ENCODE data around the gene BICC1. TPM values are rescaled to one million over a fixed set of nuclear protein-coding genes. Genes with fewer than 3 reads are reported as not detected.

BICC1 gene
- polyA plus RNA-seq, 1 donor (not counting 4 experiments of a cell fraction or from before 2014, with no cell fraction given): 4.2 TPM

DNA sequence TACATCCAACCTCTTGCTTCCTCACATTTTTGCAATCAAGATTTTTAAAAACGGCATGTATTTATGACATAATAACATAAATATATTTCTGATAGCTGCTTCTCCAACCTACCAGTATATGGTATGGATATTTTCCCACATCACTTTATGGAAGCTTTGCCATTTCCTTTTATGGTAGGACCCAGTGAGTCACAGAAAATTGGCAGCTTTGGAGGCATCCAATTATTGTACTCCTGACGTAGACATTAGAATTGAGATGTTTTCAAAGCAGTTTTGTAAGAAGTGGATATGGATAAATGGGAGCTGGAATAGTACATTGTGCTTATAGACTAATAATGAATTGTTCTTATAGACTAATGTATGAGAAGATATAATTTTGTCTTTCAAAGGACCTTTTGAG is 23.8 kb upstream of the BICC1 start:
- DNase-seq (ENCODE audit: low read depth, low spot score): no peak
- Histone ChIP-seq H3K9ac (ENCODE audit: control insufficient read depth, extremely low read depth, insufficient read depth, low read length) (no peak overlapping the region), H3K4me1 (ENCODE audit: control insufficient read depth, extremely low read depth, insufficient read depth, low read length) (no peaks in the 10 kb centered on the region), H3K4me2 (ENCODE audit: control insufficient read depth, extremely low read depth, insufficient read depth, low read depth, low read length) (no peak overlapping the region), H3K27me3 (ENCODE audit: control insufficient read depth, extremely low read depth, insufficient read depth, low read length) (no peaks in the 10 kb centered on the region), H3K36me3 (ENCODE audit: control insufficient read depth in 2 of 2, extremely low read depth in 1 of 2, insufficient read depth in 2 of 2, low read length in 2 of 2) (no peaks in the 10 kb centered on the region), H3K4me3 (ENCODE audit: control insufficient read depth in 2 of 3, extremely low read depth in 1 of 3, insufficient read depth in 2 of 3, low read depth in 1 of 3, low read length in 3 of 3) (no peak overlapping the region), H3K9me1 (ENCODE audit: control insufficient read depth, extremely low read depth, insufficient read depth, low read length) (no peaks in the 10 kb centered on the region), H2AFZ (ENCODE audit: control insufficient read depth, low read length) (no peak overlapping the region), H3K9me3 (ENCODE audit: control insufficient read depth, low read depth, low read length) (no peaks in the 10 kb centered on the region), H3K27ac (ENCODE audit: control insufficient read depth, insufficient read depth, low read length) (no peak overlapping the region), H4K20me1 (ENCODE audit: control insufficient read depth, extremely low read depth, insufficient read depth, low read length) (no peaks in the 10 kb centered on the region), H3K79me2 (ENCODE audit: control insufficient read depth, insufficient read depth, low read length) (no peaks in the 10 kb centered on the region)
- TF ChIP-seq EZH2 (IDR thresholded peaks at IDR 0.05; ENCODE audit: low read length): no peak
- TF ChIP-seq, protein P1, sequence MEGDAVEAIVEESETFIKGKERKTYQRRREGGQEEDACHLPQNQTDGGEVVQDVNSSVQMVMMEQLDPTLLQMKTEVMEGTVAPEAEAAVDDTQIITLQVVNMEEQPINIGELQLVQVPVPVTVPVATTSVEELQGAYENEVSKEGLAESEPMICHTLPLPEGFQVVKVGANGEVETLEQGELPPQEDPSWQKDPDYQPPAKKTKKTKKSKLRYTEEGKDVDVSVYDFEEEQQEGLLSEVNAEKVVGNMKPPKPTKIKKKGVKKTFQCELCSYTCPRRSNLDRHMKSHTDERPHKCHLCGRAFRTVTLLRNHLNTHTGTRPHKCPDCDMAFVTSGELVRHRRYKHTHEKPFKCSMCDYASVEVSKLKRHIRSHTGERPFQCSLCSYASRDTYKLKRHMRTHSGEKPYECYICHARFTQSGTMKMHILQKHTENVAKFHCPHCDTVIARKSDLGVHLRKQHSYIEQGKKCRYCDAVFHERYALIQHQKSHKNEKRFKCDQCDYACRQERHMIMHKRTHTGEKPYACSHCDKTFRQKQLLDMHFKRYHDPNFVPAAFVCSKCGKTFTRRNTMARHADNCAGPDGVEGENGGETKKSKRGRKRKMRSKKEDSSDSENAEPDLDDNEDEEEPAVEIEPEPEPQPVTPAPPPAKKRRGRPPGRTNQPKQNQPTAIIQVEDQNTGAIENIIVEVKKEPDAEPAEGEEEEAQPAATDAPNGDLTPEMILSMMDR (optimal IDR thresholded peaks at IDR 0.05 in 1 of 3, IDR thresholded peaks at IDR 0.05 in 1 of 3, conservative IDR thresholded peaks at IDR 0.05 in 1 of 3; ENCODE audit: extremely low read depth in 1 of 3, insufficient read depth in 2 of 3, low read length in 3 of 3): no peak
- FAIRE-seq: no peak
- dilution Hi-C loops (cut with MboI; ENCODE audit: extremely low pct_ligation_motif_present, low sequenced_read_pairs): no loop called here

DNA sequence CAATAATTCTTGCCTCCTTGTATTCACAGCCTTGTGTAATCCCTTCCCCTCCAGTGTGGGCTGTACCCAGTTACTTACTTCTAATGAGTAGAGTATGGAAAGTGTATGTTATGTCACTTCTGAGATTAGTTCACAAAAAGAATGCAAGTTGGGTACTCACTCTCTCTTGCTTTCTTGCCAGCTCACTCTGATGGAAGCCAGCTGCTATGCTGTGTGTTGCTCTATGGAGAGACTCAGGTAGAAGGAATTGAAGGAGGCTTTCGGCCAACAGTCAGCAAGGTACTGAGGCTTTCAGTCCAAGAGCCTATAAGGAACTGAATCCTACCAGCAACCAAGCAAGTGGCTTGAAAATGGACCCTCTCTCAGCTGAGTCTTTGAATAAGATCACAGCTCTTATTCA is 9.7 kb upstream of the BICC1 start:
- FAIRE-seq: no peak
- DNase-seq (ENCODE audit: low read depth, low spot score): no peak
- dilution Hi-C loops (cut with MboI; ENCODE audit: extremely low pct_ligation_motif_present, low sequenced_read_pairs): no loop called here

More for the DNA sequence above, 9.7 kb upstream of the BICC1 start:
- Histone ChIP-seq H3K9me3 (ENCODE audit: control insufficient read depth, low read depth, low read length) (no peaks in the 10 kb centered on the region), H3K27me3 (ENCODE audit: control insufficient read depth, extremely low read depth, insufficient read depth, low read length) (no peaks in the 10 kb centered on the region), H3K9me1 (ENCODE audit: control insufficient read depth, extremely low read depth, insufficient read depth, low read length) (no peaks in the 10 kb centered on the region), H3K27ac (ENCODE audit: control insufficient read depth, insufficient read depth, low read length) (no peak overlapping the region), H3K4me1 (ENCODE audit: control insufficient read depth, extremely low read depth, insufficient read depth, low read length) (no peaks in the 10 kb centered on the region), H3K9ac (ENCODE audit: control insufficient read depth, extremely low read depth, insufficient read depth, low read length) (no peak overlapping the region), H4K20me1 (ENCODE audit: control insufficient read depth, extremely low read depth, insufficient read depth, low read length) (no peaks in the 10 kb centered on the region), H3K4me2 (ENCODE audit: control insufficient read depth, extremely low read depth, insufficient read depth, low read depth, low read length) (no peak overlapping the region), H2AFZ (ENCODE audit: control insufficient read depth, low read length) (no peak overlapping the region), H3K4me3 (ENCODE audit: control insufficient read depth in 2 of 3, extremely low read depth in 1 of 3, insufficient read depth in 2 of 3, low read depth in 1 of 3, low read length in 3 of 3) (no peak overlapping the region), H3K36me3 (ENCODE audit: control insufficient read depth in 2 of 2, extremely low read depth in 1 of 2, insufficient read depth in 2 of 2, low read length in 2 of 2) (no peaks in the 10 kb centered on the region), H3K79me2 (ENCODE audit: control insufficient read depth, insufficient read depth, low read length) (no peaks in the 10 kb centered on the region)
- no peak for TF ChIP-seq EZH2 (IDR thresholded peaks at IDR 0.05; ENCODE audit: low read length)
- TF ChIP-seq, protein P1 (optimal IDR thresholded peaks at IDR 0.05 in 1 of 3, IDR thresholded peaks at IDR 0.05 in 1 of 3, conservative IDR thresholded peaks at IDR 0.05 in 1 of 3; ENCODE audit: extremely low read depth in 1 of 3, insufficient read depth in 2 of 3, low read length in 3 of 3): no peak

Data from keratinocyte (primary cell).